Loucy (cell line): ENCODE measurements around the gene MYOF.
"Not testable (repeated sequence)": the region's sequence is repeated elsewhere in the genome, so short reads cannot be mapped to it uniquely, and the experiment has no call there.

Experiments
- H2AFZ ChIP-seq: fragments of 200-600 bp; sonication (generic); 2 replicates; pipeline ENCODE4 v1.6.0; 2016; ENCODE audit warnings: antibody characterized with exemption, mild to moderate bottlenecking, low read length, moderate library complexity
- H3F3A ChIP-seq: fragments of 200-600 bp; 2 replicates; pipeline ENCODE4 v1.6.0; 2016; ENCODE audit warnings: antibody characterized with exemption, low read depth, mild to moderate bottlenecking
- H3K27me3 ChIP-seq: fragments of 200-600 bp; sonication (generic); 2 replicates; pipeline ENCODE4 v1.6.1; 2014; ENCODE audit warnings: low read length, mild to moderate bottlenecking; ENCODE audit not compliant: insufficient read depth, poor library complexity, severe bottlenecking
- H3K36me3 ChIP-seq: fragments of 200-600 bp; sonication (generic); 2 replicates; pipeline ENCODE4 v1.6.1; 2016; ENCODE audit warnings: low read length; ENCODE audit not compliant: insufficient read depth
- H3K4me1 ChIP-seq: fragments of 200-600 bp; sonication (generic); 2 replicates; pipeline ENCODE4 v1.5.1; 2014; ENCODE audit warnings: low read length, mild to moderate bottlenecking; ENCODE audit not compliant: insufficient read depth, poor library complexity, severe bottlenecking
- H3K4me2 ChIP-seq: fragments of 200-600 bp; sonication (generic); 2 replicates; pipeline ENCODE4 v1.6.0; 2014; ENCODE audit warnings: antibody characterized with exemption, low read length, low read depth, mild to moderate bottlenecking; ENCODE audit not compliant: poor library complexity, severe bottlenecking
- H3K4me3 ChIP-seq: fragments of 200-600 bp; sonication (generic); 2 replicates; pipeline ENCODE4 v1.5.1; 2014; ENCODE audit warnings: low read length, mild to moderate bottlenecking, mixed read lengths; ENCODE audit not compliant: poor library complexity, severe bottlenecking
- H3K79me2 ChIP-seq: fragments of 200-600 bp; sonication (generic); 2 replicates; pipeline ENCODE4 v1.6.1; 2014; ENCODE audit warnings: low read length; ENCODE audit not compliant: insufficient read depth
- H3K9ac ChIP-seq: fragments of 200-600 bp; sonication (generic); 2 replicates; pipeline ENCODE4 v1.6.0; 2014; ENCODE audit warnings: mild to moderate bottlenecking, low read depth, low read length, moderate library complexity; ENCODE audit not compliant: poor library complexity, severe bottlenecking
- H3K9me2 ChIP-seq: fragments of 200-600 bp; sonication (generic); replicated peaks from 2 replicates; pipeline ENCODE4 v1.6.1; 2016; ENCODE audit warnings: low read depth, low read length, mixed read lengths
- H3K9me3 ChIP-seq: fragments of 200-600 bp; sonication (generic); 2 replicates; pipeline ENCODE4 v1.6.1; 2014; ENCODE audit warnings: mild to moderate bottlenecking, antibody characterized with exemption, low read length, low read depth; ENCODE audit not compliant: insufficient read depth
- H4K20me1 ChIP-seq: fragments of 200-600 bp; sonication (generic); 2 replicates; pipeline ENCODE4 v1.6.0; 2014; ENCODE audit warnings: antibody characterized with exemption, low read length, mild to moderate bottlenecking; ENCODE audit not compliant: insufficient read depth, poor library complexity, severe bottlenecking
- CTCF ChIP-seq: fragments of 200-600 bp; sonication (generic); conservative IDR thresholded peaks from 2 replicates; pipeline ENCODE4 v1.5.1; 2014; ENCODE audit warnings: mild to moderate bottlenecking, antibody characterized with exemption, low read length
- EZH2phosphoT487 ChIP-seq: fragments of 200-600 bp; IDR thresholded peaks from 2 replicates; pipeline ENCODE4 v1.6.1; 2018; ENCODE audit warnings: antibody characterized with exemption, mild to moderate bottlenecking, moderate library complexity, borderline replicate concordance

Gene MYOF

GRCh38 chr10:93420091-93420490, 62.0 kb downstream of the MYOF start:
- Histone ChIP-seq H3K4me2 (no peak overlapping the region), H3K9me3 (no peaks in the 10 kb centered on the region), H4K20me1 (no peaks in the 10 kb centered on the region), H2AFZ (no peak overlapping the region), H3K4me1 (no peaks in the 10 kb centered on the region), H3K9ac (no peak overlapping the region), H3K36me3 (no peaks in the 10 kb centered on the region), H3F3A (no peaks in the 10 kb centered on the region), H3K4me3 (no peak overlapping the region), H3K9me2 (no peaks in the 10 kb centered on the region), H3K27me3 (no peaks in the 10 kb centered on the region), H3K79me2 (no peaks in the 10 kb centered on the region)
- no peak for TF ChIP-seq CTCF
- no peak for TF ChIP-seq EZH2phosphoT487

- H3F3A ChIP-seq, H3K4me1 ChIP-seq, H3K9me2 ChIP-seq, H3K4me3 ChIP-seq, H3K9me3 ChIP-seq, H3K9ac ChIP-seq, H3K79me2 ChIP-seq, H3K27me3 ChIP-seq, H3K4me2 ChIP-seq, H4K20me1 ChIP-seq, H2AFZ ChIP-seq, H3K36me3 ChIP-seq: not testable (repeated sequence)
Observed at GRCh38 chr10:93419016-93419415, 63.1 kb downstream of the MYOF start.

GRCh38 chr10:93417921-93418320, 64.2 kb downstream of the MYOF start:
- no peaks in the 10 kb centered on the region for H3K36me3 ChIP-seq
- no peak overlapping the region for H3K9ac ChIP-seq
- no peaks in the 10 kb centered on the region for H3K9me3 ChIP-seq
- H3K79me2 ChIP-seq: no peaks in the 10 kb centered on the region
- H3K4me1 ChIP-seq: peaks cover 11% of the 10 kb centered on the region
- H2AFZ ChIP-seq: no peak overlapping the region
- no peaks in the 10 kb centered on the region; the same call in 1 of the 2 replicates for H3F3A ChIP-seq
- no peaks in the 10 kb centered on the region for H3K27me3 ChIP-seq
- H3K4me3 ChIP-seq: no peak overlapping the region
- H3K9me2 ChIP-seq: no peaks in the 10 kb centered on the region
- TF ChIP-seq EZH2phosphoT487 (no peak), CTCF (no peak)
- no peaks in the 10 kb centered on the region for H4K20me1 ChIP-seq
- H3K4me2 ChIP-seq: no peak overlapping the region

DNA sequence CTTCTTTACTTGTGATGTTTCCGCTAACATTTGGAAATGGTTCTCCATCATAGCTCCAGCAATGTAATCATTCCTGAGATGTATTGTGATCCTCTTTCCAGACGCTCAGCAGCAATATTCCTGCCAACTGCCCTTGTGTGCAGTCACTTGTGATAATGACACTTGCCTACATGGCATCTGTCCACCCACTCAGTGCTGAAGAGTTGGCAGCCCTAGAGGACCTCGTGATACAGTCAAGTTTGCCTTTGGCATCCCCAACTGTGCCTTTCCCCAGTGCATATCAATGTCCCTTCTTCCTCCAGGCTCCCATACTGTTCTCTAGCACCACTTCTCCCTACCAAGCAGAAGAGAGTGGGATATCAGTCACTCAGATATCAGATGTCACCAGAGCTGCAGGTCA, 64.9 kb downstream of the MYOF start:
- Histone ChIP-seq H3K4me1 (peaks cover 17% of the 10 kb centered on the region), H4K20me1 (no peaks in the 10 kb centered on the region), H3K79me2 (no peaks in the 10 kb centered on the region), H2AFZ (no peak overlapping the region), H3K4me3 (no peak overlapping the region), H3F3A (no peaks in the 10 kb centered on the region; the same call in 1 of the 2 replicates), H3K27me3 (no peaks in the 10 kb centered on the region), H3K9me3 (no peaks in the 10 kb centered on the region), H3K9me2 (no peaks in the 10 kb centered on the region), H3K4me2 (no peak overlapping the region), H3K9ac (no peak overlapping the region), H3K36me3 (no peaks in the 10 kb centered on the region)
- TF ChIP-seq EZH2phosphoT487 (no peak), CTCF (no peak)
